ENCODE results near the gene RUFY3.

RUFY3 gene

DNA sequence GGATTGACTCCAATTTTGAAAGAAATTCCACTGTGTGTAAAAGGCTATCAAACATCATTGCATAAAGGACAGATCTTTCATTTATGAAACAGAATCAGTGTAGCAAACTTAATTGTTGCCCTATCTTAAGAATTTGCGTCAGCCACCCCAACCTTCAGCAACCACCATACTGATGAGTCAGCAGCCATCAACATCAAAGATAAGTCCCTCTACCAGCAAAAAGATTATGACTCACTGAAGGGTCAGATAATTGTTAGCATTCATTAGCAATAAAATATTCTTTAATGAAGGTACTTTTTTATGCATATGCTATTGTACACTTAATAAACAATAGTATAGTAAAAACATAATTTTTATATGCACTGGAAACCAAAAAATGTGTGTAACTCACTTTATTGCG is 133.7 kb downstream of the RUFY3 start:
- Histone ChIP-seq H3K27me3 (no peaks in the 10 kb centered on the region), H3K36me3 (no peaks in the 10 kb centered on the region), H3K9me3 (no peaks in the 10 kb centered on the region), H3K4me3 (no peak overlapping the region), H3K27ac (no peak overlapping the region), H3K4me1 (no peaks in the 10 kb centered on the region)
- DNase-seq: no peak
- TF ChIP-seq, protein P1, sequence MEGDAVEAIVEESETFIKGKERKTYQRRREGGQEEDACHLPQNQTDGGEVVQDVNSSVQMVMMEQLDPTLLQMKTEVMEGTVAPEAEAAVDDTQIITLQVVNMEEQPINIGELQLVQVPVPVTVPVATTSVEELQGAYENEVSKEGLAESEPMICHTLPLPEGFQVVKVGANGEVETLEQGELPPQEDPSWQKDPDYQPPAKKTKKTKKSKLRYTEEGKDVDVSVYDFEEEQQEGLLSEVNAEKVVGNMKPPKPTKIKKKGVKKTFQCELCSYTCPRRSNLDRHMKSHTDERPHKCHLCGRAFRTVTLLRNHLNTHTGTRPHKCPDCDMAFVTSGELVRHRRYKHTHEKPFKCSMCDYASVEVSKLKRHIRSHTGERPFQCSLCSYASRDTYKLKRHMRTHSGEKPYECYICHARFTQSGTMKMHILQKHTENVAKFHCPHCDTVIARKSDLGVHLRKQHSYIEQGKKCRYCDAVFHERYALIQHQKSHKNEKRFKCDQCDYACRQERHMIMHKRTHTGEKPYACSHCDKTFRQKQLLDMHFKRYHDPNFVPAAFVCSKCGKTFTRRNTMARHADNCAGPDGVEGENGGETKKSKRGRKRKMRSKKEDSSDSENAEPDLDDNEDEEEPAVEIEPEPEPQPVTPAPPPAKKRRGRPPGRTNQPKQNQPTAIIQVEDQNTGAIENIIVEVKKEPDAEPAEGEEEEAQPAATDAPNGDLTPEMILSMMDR (IDR thresholded peaks at IDR 0.05): no peak
- intact Hi-C loops (cut with DNase I; ENCODE audit: low total_unique reads): no loop called here
